GM19397 (cell line): ENCODE measurements around the gene PALM.
A peak's percentile ranks its signal among the peaks of the same experiment; 100 is the strongest.
"Not testable (repeated sequence)": the region's sequence is repeated elsewhere in the genome, so short reads cannot be mapped to it uniquely, and the experiment has no call there.

Experiments used
- ATAC-seq: cut with Tn5 transposase; IDR thresholded peaks from one replicate; pipeline ENCODE4 v1.9.1; 2021; ENCODE audit warnings: mild to moderate bottlenecking, moderate library complexity; ENCODE audit not compliant: unreplicated experiment

Gene PALM, protein sequence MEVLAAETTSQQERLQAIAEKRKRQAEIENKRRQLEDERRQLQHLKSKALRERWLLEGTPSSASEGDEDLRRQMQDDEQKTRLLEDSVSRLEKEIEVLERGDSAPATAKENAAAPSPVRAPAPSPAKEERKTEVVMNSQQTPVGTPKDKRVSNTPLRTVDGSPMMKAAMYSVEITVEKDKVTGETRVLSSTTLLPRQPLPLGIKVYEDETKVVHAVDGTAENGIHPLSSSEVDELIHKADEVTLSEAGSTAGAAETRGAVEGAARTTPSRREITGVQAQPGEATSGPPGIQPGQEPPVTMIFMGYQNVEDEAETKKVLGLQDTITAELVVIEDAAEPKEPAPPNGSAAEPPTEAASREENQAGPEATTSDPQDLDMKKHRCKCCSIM

DNA sequence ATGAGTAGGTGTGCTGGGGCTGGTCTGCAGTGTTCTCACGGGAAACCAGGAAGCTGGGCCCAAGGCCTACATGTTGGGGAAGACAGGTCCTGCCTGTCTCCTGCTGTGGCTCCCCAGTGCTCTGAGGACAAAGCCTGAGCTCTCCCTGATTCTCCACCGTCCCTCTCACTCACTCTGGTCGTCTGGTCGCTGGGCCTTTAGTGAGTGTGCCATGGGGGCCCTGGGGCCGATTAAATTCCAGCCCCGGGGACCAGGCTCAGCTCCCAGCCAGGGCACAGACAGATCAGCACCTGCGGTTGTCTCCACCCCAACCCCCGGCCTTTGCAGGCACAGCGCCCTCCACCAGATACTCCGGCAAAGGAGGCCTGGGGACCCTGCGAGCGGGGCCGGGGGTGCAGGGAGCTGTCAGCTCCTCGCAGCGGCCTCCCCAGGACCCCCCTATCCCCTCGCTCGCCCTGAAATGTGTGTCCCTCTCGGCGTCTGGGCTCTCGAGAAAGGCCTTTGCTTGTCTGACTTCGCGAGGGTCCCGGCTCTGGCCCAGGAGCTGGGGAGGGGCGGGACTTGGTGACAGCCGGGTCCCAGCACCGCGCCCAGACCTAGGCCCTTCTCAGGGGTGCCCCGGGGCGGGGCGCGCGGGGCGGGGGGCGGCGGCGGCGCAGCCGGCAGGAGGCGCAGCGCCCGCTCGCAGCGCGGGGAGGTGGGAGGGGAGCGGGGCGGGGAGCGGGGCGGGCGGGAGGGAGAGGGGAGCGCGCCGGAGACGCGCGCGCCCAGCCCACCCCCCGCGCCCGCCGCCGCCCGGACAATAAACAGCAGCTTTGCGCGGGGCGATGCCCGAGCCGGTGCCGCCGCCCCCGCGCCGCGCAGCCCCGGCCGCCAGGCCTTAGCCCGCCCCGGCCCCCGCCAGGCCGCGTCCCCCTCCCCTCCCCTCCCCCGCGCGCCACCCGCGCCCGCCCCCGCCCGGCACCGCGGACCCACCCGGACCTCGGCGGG, at the start of gene PALM:
Gene PALM (plus strand): TSS at position 782 of the 990 bp plus-strand sequence. CDS start 212 bp downstream, outside the sequence.
- no peak for ATAC-seq

- no peak for ATAC-seq
These were observed 47.8 kb upstream of the PALM start for GRCh38 chr19:660793-661426.

DNA sequence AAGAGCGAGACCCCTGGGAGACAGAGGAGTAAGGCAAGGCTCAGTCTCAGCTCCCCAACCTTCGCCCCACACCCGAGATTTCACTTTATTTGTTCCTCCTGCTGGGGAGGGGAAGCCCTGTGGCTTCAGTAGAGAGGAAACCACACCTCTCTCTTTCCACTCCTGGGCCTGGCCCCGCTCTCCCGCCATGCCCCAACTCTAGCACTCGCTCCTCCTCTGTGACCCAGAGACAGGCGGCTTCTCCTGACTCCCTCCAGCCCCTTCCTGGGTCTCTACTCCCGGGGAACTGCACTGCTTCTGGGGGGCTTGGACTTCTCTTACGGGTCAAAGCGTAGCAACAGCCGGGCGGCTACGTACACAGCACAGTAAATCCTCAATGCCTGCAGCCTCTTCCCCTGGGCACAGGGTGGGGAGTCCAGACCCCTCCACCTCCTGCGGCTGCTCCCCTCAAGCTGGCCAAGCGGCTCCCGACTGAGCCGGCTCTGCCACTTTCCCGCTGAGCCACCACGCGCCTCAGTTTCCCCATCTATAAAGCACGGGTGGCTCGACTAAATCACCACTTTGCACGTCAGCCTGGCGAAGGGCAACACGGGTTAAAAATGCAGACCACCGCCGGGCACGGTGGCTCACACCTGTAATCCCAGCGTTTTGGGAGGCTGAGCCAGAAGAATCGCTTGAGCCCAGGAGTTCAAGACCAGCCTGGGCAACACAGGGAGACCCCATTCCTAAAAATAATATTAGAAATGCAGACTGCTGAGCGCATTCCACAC, 47.1 kb upstream of the PALM start:
- ATAC-seq, result no peak

GRCh38 chr19:662207-662961, 46.4 kb upstream of the PALM start:
- peak; percentile 12 for ATAC-seq

- ATAC-seq, result peak; percentile 65
These were observed 45.6 kb upstream of the PALM start, which contains the start of gene RNF126 for GRCh38 chr19:662962-663681. TSS of gene RNF126 (minus strand) at chr19:663214. CDS start at chr19:663121, 93 bp downstream.

GRCh38 chr19:663682-664117, 45.0 kb upstream of the PALM start:
- ATAC-seq, result no peak

DNA sequence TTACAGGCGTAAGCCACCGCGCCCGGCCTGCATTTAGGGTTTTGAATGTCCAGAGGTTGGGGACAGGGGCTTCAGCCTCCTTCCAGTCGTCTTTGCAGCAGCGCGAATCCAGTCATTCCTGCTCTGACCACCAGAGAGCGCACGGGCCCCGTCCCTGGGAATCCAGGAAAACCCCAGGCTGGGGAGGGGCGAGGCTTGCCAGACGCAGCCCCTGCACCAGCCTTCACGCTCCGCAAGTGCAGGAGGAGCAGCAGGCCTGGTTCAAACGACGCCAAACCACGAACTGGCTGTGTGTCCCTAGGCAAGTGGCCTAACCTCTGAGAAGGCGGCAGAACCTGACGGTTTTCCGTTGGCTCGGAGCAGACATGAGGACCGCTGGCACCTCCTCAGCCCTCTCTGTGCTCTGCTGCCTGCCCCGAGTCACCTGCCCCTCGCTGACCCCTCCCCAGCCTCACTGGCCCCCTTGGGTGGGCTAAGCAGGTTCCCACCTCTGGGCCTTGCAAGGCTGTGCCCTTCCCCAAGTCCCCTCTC, 43.8 kb upstream of the PALM start:
- no peak for ATAC-seq

DNA sequence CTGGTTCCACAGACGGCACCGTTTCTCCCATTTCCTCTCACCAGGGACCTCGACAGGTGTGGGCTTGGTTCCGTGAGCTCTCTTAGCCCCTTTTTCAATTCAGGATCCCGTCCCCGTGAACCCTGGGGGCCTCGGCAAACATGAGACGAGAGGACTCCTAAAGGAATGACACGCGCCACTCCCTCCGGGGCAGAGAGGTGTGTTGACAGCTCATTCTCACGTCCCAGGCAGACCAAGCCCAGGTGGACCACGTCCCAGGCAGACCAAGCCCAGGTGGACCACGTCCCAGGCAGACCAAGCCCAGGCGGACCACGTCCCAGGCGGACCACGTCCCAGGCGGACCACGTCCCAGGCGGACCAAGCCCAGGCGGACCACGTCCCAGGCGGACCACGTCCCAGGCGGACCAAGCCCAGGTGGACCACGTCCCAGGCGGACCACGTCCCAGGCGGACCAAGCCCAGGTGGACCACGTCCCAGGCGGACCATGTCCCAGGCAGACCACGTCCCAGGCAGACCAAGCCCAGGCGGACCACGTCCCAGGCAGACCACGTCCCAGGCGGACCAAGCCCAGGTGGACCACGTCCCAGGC, 41.7 kb upstream of the PALM start:
- not testable (repeated sequence) for ATAC-seq

GRCh38 chr19:668675-669434, 39.9 kb upstream of the PALM start:
- not testable (repeated sequence) for ATAC-seq

DNA sequence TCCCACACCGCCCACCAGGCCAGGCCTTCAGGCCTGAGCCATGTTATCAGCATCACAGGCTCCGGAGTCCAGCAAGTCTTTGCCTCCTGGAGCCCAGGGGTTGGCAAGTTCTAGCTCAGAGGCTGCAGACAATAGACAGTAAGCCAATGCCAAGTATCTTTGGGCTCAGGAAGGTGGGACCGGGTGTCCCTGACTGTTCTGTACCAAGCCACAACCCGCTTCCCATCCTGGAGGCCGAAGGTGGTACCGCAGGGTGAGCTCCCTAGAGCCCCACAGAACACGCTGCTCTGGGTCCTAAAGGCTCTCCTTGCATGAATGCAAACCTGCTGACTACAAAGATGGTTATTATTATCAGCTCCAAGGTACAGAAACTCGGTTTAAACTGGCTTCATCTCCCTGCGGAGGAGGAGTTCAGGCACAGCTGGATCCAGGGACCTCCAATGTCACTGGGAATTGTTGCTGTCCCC, 38.1 kb upstream of the PALM start:
- no peak for ATAC-seq

DNA sequence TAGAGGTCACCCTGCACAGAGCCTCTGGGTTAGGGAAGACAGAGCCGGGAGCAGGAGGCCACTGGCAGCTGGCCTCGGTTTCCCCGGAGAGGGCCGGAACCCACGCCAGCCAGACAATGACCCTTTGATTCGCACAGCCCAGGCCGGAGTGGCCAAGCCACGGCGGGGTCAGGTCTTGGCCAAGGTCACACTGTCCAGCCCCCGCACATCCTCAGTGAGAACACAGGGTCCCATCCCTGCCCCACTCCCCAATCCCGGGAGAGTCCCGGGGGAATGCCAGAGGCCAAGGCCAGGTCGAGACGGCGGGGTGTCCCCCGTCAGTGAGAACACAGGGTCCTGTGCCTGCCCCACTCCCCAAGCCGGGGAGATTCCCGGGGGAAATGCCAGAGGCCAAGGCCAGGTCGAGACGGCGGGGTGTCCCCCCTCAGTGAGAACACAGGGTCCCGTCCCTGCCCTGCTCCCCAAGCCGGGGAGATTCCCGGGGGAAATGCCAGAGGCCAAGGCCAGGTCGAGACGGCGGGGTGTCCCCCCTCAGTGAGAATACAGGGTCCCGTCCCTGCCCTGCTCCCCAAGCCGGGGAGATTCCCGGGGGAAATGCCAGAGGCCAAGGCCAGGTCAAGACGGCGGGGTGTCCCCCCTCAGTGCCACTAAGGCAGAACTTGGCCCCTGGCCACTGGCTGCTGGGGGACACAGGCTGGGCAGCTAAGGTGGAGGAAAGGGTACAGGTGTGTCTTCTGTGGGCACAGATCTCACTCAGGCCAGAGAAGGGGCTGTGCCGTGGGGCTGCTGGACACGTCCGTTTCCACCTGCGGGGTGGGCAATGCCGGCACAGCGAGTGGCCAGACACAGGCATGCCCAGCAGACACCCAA, 34.2 kb upstream of the PALM start:
- ATAC-seq, result no peak

DNA sequence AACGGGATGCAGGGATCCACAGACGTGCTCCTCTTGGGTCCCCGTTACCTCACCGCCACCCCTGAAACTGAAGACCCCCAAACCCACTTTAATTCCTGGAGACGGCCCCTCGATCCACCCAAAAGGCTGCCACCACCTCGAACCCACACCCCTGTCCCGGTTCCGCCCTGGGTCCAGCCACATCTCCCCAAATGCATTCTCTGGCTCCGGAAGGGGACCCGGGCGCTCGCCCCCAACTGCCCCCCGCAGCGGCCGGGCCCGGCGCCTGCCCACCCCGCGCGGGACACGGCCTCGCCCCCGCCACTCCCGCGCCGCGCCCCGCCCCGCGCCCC, 32.8 kb upstream of the PALM start:
- no peak for ATAC-seq

DNA sequence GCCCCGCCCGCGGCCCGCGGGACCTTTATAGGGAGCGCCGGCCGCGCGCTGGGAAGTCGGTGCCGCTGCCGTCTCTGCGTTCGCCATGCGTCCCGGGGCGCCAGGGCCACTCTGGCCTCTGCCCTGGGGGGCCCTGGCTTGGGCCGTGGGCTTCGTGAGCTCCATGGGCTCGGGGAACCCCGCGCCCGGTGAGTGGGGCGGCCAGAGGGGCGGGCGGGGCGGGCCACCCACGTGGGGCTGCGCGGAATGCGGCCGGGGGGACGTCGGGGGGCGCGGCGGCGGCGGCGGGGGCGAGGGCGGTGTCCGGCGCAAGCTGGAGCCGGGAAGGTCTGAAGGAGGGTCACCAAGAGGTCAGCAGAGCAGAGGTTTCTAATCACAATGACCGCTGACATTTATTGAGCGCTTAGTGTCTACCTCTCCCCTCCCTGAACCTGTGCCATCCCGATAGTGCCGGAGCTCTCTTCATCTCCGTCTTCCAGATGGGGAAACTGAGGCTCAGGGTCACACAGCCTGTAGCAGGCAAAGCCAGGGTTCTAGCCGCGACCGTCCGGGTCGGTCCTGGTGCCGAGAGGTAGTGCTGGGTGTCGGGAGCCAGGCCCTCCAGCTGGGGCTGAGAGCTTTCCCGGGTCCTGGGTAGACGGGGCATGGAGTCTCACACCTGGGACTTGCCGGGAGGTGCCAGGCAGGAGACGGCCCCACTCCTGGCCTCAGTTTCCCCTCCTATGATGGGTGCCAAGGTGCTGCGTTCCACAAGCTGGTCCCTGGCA, 32.2 kb upstream of the PALM start, which contains the start of gene FSTL3:
Gene FSTL3 (plus strand): TSS at position 54 of the 767 bp plus-strand sequence. CDS start 32 bp downstream, at position 86.
- no peak for ATAC-seq

DNA sequence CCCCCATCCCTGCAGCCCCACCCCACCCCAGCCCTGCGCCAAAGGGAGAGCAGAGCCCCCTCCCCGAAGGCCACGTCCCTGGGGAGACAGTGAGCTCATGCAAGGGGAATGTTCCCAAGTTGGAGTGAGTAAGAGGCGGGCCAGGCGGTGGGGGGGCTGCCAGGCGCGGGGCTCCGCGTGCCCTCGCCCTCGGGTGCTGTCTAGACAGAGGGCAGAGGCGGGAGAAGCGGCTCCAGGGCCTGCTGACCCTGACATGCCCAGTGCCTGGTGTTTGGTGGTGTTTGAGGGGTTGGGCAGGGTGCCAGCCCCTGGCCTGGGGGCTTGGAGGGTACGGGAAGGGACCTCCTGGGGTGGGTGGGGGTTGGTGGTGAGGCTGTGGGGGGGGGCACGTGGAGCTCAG, 31.5 kb upstream of the PALM start:
- no peak for ATAC-seq

- ATAC-seq, result no peak
These were observed 30.9 kb upstream of the PALM start for GRCh38 chr19:677601-678436.
